ENCODE measurements around the gene TACO1.
A peak's percentile ranks its signal among the peaks of the same experiment; 100 is the strongest.

Gene TACO1

DNA sequence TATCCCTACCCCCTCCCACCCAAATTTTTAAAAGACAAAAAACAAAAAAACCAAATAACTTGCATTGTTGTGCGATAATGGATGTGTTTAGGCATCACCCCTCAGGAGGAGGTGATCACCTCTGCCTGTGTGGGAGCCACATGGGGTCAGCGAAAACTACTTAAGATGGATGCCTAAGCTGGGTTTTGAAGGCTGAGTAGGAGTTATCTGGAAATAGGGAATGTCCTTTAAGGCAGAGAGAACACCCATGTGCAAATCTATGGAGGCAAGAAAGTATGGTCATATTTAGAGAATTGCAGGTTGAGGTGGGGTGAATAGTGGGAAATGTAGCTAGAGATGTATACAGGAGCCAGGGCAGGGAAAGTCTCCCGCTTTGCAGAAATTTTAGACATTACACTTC, 5.6 kb upstream of the TACO1 start:
- DNase-seq (ENCODE audit: low read depth) = no peak
- no peak for TF ChIP-seq CTCF (IDR thresholded peaks at IDR 0.05; ENCODE audit: control insufficient read depth, extremely low read depth, insufficient read depth)

GRCh38 chr17:63596856-63597586, 3.7 kb upstream of the TACO1 start:
- H3K4me3 ChIP-seq (ENCODE audit: low read depth, low read length) = no peak overlapping the region
- no peak for TF ChIP-seq CTCF (IDR thresholded peaks at IDR 0.05; ENCODE audit: control insufficient read depth, extremely low read depth, insufficient read depth)

More for the DNA sequence above, 5.6 kb upstream of the TACO1 start:
- H3K4me3 ChIP-seq (ENCODE audit: low read depth, low read length) = no peak overlapping the region

GRCh38 chr17:63598281-63598680, 2.4 kb upstream of the TACO1 start:
- no peak for TF ChIP-seq CTCF (IDR thresholded peaks at IDR 0.05; ENCODE audit: control insufficient read depth, extremely low read depth, insufficient read depth)
- H3K4me3 ChIP-seq (ENCODE audit: low read depth, low read length) = no peak overlapping the region
- no peak for DNase-seq (ENCODE audit: low read depth)

More at GRCh38 chr17:63596856-63597586, 3.7 kb upstream of the TACO1 start:
- DNase-seq (ENCODE audit: low read depth) = no peak

DNA sequence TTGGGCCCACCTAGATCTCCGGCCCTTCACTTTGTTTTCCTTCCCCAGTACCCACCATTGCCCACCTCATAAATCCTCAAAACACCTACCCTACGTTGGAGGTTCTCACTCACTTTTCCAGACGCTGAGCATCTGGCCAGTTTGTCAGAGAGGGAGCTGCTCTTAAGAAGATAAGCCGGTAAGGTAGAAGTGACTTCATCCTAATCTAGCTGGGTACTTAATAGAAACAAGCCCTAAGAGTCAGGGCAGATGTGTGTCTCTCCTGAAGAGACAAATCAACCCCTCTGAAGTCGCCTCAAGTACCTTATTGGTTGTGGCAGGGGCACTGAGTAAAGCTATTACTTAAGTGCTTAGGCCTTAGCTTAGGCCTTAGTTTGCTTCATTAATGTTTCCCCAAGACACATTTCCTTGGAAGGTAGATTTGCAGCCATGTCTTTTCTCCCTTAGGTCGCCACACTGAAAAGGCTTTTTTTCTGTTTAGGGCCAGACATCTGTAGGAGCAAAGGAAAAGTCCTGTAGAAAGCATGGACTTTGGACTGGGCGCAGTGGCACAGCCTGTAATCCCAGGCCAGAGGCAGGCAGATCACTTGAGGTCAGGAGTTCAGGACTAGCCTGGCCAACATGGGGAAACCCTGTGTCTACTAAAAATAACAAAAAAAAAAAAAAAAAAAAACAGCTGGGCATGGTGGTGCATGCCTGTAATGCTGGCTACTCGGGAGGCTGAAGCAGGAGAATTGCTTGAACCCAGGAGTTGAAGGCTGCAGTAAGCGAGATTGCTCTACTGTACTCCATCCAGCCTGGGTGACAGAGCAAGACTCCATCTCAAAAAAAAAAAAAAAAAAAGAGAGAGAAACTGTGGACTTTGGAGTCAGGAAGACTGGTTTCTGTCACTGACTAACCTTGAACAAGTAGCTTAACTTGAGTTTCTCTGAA, 1.0 kb downstream of the TACO1 start:
- DNase-seq (ENCODE audit: low read depth) = no peak
- no peak for TF ChIP-seq CTCF (IDR thresholded peaks at IDR 0.05; ENCODE audit: control insufficient read depth, extremely low read depth, insufficient read depth)

GRCh38 chr17:63609816-63610573, 9.3 kb downstream of the TACO1 start:
- no peak overlapping the region for H3K4me3 ChIP-seq (ENCODE audit: low read depth, low read length)
- TF ChIP-seq CTCF (IDR thresholded peaks at IDR 0.05; ENCODE audit: control insufficient read depth, extremely low read depth, insufficient read depth) = no peak
- no peak for DNase-seq (ENCODE audit: low read depth)

More for the DNA sequence above, 1.0 kb downstream of the TACO1 start:
- peak overlapping the region; percentile 79 for H3K4me3 ChIP-seq (ENCODE audit: low read depth, low read length)

DNA sequence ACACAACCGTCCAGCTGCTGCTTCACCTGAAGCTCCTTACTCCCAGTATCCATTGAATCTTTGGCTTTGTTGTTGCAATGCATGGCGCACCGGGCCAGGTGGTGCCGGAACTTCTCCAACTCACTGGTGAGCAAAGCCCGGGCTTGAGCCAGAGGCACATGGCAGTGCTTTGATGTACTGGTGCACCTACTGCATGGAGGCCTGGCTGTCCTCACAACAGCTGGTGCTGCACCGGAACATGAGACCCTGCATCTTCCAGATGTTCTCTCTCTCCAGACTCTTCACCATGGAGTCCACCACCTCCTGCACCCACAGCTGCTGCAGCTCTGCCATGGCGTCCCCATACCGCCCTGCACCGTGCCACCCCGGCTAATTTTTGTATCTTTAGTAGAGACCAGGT, 10.2 kb downstream of the TACO1 start:
- no peak for TF ChIP-seq CTCF (IDR thresholded peaks at IDR 0.05; ENCODE audit: control insufficient read depth, extremely low read depth, insufficient read depth)
- no peak for DNase-seq (ENCODE audit: low read depth)
- no peak overlapping the region for H3K4me3 ChIP-seq (ENCODE audit: low read depth, low read length)
